Esophagus squamous epithelium (tissue), 5 donors: ENCODE measurements around the gene NIPBL. TPM values are rescaled to one million over a fixed set of nuclear protein-coding genes. Genes with fewer than 3 reads are reported as not detected.
A peak's percentile ranks its signal among the peaks of the same experiment; 100 is the strongest.

Source experiments
- DNase-seq: peaks from one replicate; lab custom pipeline; 2025; lab: John Stamatoyannopoulos, UW
- H3K27ac ChIP-seq, 4 donors: fragments of 200-600 bp; sonication (generic); one replicate each; pipeline ENCODE4 v1.5.1; 2016 to 2019; ENCODE audit warnings: mild to moderate bottlenecking in 1 of 4
- H3K27me3 ChIP-seq, 4 donors: fragments of 200-600 bp; sonication (generic); 1 replicate in 3 of 4; 2 replicates in 1 of 4; pipeline versions ENCODE4 v1.5.1 to v1.6.0; 2017 to 2021; ENCODE audit warnings: antibody characterized with exemption in 1 of 4
- H3K36me3 ChIP-seq, 3 donors: fragments of 200-600 bp; sonication (generic); one replicate each; pipeline ENCODE4 v1.5.1; 2016 to 2019
- H3K4me1 ChIP-seq, 3 donors: fragments of 200-600 bp; sonication (generic); one replicate each; pipeline ENCODE4 v1.5.1; 2017 to 2019
- H3K4me3 ChIP-seq, 4 donors: fragments of 200-600 bp; sonication (generic); 1 replicate in 3 of 4; 2 replicates in 1 of 4; pipeline ENCODE4 v1.5.1; 2016 to 2019; ENCODE audit warnings: mild to moderate bottlenecking in 2 of 4, moderate library complexity in 1 of 4
- H3K9me3 ChIP-seq, 3 donors: fragments of 200-600 bp; sonication (generic); one replicate each; pipeline ENCODE4 v1.5.1; 2016 to 2019
- CTCF ChIP-seq, 6 experiments: fragments of 450-650 bp in 4 of 6; fragments of 200-600 bp in 2 of 6; sonication (generic) in 2 of 6; IDR thresholded peaks; one replicate each; pipeline ENCODE4 v1.5.1; 2016 to 2019; ENCODE audit warnings: antibody characterized with exemption in 6 of 6, mild to moderate bottlenecking in 4 of 6, moderate library complexity in 4 of 6
- POLR2A ChIP-seq, 4 donors: fragments of 450-650 bp; IDR thresholded peaks; one replicate each; pipeline ENCODE4 v1.6.1; 2017; ENCODE audit warnings: antibody characterized with exemption in 4 of 4, mild to moderate bottlenecking in 4 of 4, moderate library complexity in 3 of 4
- WGBS, 2 donors: methylation state at CpG; one replicate each; pipeline ENCODE4 v1.1.5; 2018; 5-methylcytosine and 5-hydroxymethylcytosine counted together
- intact Hi-C: fragments of 100-400 bp; cut with DNase I; formaldehyde crosslinking; loops from one replicate; pipeline ENCODE4 v1.15.0; 2022
- total RNA-seq, 4 donors: library from RNA; depleted of rRNA; stranded (reverse); fragments of >200 nt; gene quantifications; one replicate each; pipeline ENCODE4 v1.1.0, GENCODE V29; 2016
- donor health status: DM: yes; HTN: yes; CAD: no.

The NIPBL gene
- 10 to 100 TPM; 19.4 to 50.0 (median 31.3) TPM for total RNA-seq

GRCh38 chr5:36876299-36876964 lies at the start of gene NIPBL:
Gene NIPBL (plus strand): TSS chr5:36876769. CDS start chr5:36953697, 76,928 bp downstream.
- Histone ChIP-seq H3K4me1 (peaks cover 7 to 63% (median 37%) of the 10 kb centered on the region in 3 donors), H3K4me3 (peak within 1 kb of the TSS; percentile 71 to 91 (median 89)), H3K27ac (peak within 1 kb of the TSS; percentile 94 to 98 (median 98)), H3K27me3 (no peaks in the 10 kb centered on the region), H3K9me3 (no peaks in the 10 kb centered on the region), H3K36me3 (peaks cover 0 to 4% (median 0%) of the 10 kb centered on the region in 3 donors)
- WGBS, 2 donors: 0% methylated on average over 1 of the region's 73 CpGs; no CpG with 5 or more reads in 1 of the 2 donors
- DNase-seq: peak; percentile 69
- intact Hi-C loops: no loop called here
- TF ChIP-seq CTCF (IDR thresholded peaks at IDR 0.05) (peak in 1 of 6 experiments; percentile 5), POLR2A (IDR thresholded peaks at IDR 0.05) (peak in 2 of 4 donors; percentile 88 to 89)

- Histone ChIP-seq H3K27ac (no peak overlapping the region), H3K27me3 (no peaks in the 10 kb centered on the region), H3K4me1 (no peaks in the 10 kb centered on the region), H3K36me3 (no peaks in the 10 kb centered on the region), H3K9me3 (no peaks in the 10 kb centered on the region), H3K4me3 (no peak overlapping the region)
- WGBS, 2 donors: 61 to 64% methylated on average over 2 of the region's 2 CpGs
- intact Hi-C loops: no loop called here
- TF ChIP-seq CTCF (IDR thresholded peaks at IDR 0.05): no peak
- no peak for TF ChIP-seq POLR2A (IDR thresholded peaks at IDR 0.05)
- DNase-seq: no peak
These were observed 44.3 kb upstream of the NIPBL start for GRCh38 chr5:36832274-36832673.

- no peaks in the 10 kb centered on the region for H3K36me3 ChIP-seq
- no peak for TF ChIP-seq POLR2A (IDR thresholded peaks at IDR 0.05)
- no peaks in the 10 kb centered on the region for H3K27me3 ChIP-seq
- H3K4me1 ChIP-seq: no peaks in the 10 kb centered on the region
- no peak overlapping the region for H3K4me3 ChIP-seq
- no peak for DNase-seq
- peaks cover 0 to 4% (median 0%) of the 10 kb centered on the region in 3 donors for H3K9me3 ChIP-seq
- intact Hi-C loops: no loop called here
- WGBS, 2 donors: 26 to 42% methylated on average over 1 of the region's 1 CpG
- no peak overlapping the region for H3K27ac ChIP-seq
These were observed 39.7 kb upstream of the NIPBL start for GRCh38 chr5:36836831-36837230.

- Histone ChIP-seq H3K4me1 (no peaks in the 10 kb centered on the region), H3K9me3 (peaks cover 0 to 4% (median 0%) of the 10 kb centered on the region in 3 donors), H3K36me3 (no peaks in the 10 kb centered on the region), H3K27ac (no peak overlapping the region), H3K27me3 (no peaks in the 10 kb centered on the region), H3K4me3 (no peak overlapping the region)
- 61 to 77% methylated on average over 5 of the region's 5 CpGs for WGBS, 2 donors
- intact Hi-C loops: no loop called here
- no peak for DNase-seq
- TF ChIP-seq CTCF (IDR thresholded peaks at IDR 0.05) (no peak), POLR2A (IDR thresholded peaks at IDR 0.05) (no peak)
These were observed 36.8 kb upstream of the NIPBL start for GRCh38 chr5:36839489-36840476.

GRCh38 chr5:36841677-36842076 lies 34.9 kb upstream of the NIPBL start:
- intact Hi-C loops: no loop called here
- DNase-seq: no peak
- 42 to 43% methylated on average over 1 of the region's 1 CpG for WGBS, 2 donors
- Histone ChIP-seq H3K4me1 (no peaks in the 10 kb centered on the region), H3K9me3 (peaks cover 0 to 4% (median 0%) of the 10 kb centered on the region in 3 donors), H3K36me3 (no peaks in the 10 kb centered on the region), H3K27ac (no peak overlapping the region), H3K4me3 (no peak overlapping the region), H3K27me3 (no peaks in the 10 kb centered on the region)
- TF ChIP-seq CTCF (IDR thresholded peaks at IDR 0.05): no peak
- no peak for TF ChIP-seq POLR2A (IDR thresholded peaks at IDR 0.05)
